NCI-H510A (cell line): ENCODE data around the gene FAM83C.
"Not testable (repeated sequence)": the region's sequence is repeated elsewhere in the genome, so short reads cannot be mapped to it uniquely, and the experiment has no call there.

Source experiments
- DNase-seq: peaks from one replicate; lab custom pipeline; 2025; lab: John Stamatoyannopoulos, UW

Gene FAM83C

DNA sequence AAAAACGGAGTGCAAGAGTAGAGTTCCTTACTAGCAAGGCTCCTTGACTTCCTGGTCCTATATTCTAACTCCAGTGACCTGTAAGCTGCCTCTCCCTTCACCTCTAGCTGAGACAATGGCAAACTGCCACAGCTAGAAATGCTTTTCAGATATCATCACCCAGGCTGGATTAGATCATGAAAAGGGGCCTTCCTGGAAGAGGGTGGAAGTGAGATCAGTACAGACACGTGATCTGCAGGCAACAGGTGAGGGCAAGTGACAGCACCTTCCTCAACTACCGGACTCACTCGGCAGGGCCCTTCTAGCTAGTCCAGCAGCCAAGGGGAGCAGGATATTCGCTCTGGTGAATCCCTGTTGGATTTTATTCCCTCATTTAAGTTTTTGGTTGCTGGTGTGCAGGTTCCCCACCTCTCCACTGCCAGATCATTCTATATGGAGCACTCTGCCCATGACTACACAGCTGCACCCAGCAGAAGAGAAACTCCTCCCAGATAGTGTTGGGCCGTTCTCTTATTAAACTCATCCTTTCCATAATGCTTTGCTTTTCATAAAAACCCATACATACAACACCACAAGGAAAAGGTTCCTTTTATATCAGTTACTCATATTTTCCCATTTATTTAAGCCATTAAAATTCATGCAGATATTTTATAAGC is 26.4 kb upstream of the FAM83C start:
- DNase-seq = peak; percentile 27

- no peak for DNase-seq
Measured at GRCh38 chr20:35317416-35318210, 25.4 kb upstream of the FAM83C start.

GRCh38 chr20:35316086-35316485 is 23.9 kb upstream of the FAM83C start:
- no peak for DNase-seq

GRCh38 chr20:35315632-35316020 is 23.4 kb upstream of the FAM83C start:
- not testable (repeated sequence) for DNase-seq

GRCh38 chr20:35314816-35315631 is 22.8 kb upstream of the FAM83C start:
- DNase-seq = no peak

- no peak for DNase-seq
Measured at GRCh38 chr20:35312318-35312717, 20.1 kb upstream of the FAM83C start.

DNA sequence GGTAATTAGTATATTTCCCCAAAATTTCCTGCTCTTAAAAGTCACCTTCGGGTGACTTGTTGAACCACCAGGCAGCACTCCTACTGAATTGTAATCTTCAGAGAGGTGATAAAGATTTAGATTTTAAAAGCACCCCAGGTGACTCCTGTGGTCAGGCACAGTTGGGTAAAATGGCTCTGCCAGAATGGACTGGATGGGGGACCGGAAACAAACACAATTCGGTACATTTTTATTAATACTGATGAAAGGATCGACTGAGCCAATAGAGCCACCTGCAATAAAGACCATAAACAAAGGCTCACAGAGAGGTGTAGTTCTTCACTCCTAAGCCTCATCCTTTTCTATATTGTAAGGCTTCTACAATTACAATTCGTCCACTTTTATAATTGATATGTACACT is 19.6 kb upstream of the FAM83C start:
- DNase-seq = no peak

GRCh38 chr20:35311409-35311808 is 19.2 kb upstream of the FAM83C start:
- DNase-seq = no peak

DNA sequence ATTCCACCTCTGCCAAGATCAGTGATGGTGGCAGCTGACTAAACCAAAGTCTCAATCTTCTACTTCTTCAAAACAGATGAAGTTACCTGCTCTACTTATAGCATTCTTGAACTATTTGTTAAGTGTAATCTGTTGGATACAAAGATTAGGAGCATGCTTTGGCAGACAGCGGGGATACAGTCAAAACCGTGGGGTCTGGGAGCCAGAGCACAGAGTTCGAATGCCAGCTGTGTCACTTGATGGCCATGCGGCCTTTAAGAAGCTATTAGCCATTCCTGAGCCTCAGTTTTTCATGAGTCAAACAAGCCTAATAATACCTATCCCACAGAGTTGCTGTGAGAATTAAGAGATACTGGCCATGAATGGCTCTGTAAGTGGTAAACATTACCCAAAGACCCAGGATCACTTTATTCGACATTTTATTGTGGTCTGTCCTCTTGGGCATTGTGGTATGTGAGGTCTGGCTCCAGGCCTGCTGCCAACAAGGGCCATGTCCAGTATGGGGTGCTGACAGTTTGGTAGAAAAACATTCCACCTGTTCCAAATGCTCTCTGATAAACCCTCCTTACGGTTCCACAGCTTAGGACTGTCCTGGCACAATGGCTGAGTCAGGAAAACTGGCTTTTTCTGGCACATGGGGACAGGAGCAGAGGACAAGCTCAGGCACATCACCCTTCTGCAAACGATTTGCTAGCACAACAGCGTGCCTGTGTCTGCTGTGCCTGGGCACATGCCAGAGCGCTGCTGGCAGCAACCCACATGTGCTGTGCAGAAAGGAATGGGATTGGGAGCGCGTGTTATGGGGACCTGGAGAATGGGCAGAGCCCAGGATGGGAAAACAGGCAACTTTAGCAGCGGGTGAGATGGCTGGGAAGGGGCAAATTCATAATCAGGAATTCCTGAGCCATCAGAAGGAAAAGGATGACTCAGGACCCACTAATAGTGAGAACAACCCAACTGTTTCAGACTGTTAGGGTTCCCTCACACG is 15.7 kb upstream of the FAM83C start:
- no peak for DNase-seq

DNA sequence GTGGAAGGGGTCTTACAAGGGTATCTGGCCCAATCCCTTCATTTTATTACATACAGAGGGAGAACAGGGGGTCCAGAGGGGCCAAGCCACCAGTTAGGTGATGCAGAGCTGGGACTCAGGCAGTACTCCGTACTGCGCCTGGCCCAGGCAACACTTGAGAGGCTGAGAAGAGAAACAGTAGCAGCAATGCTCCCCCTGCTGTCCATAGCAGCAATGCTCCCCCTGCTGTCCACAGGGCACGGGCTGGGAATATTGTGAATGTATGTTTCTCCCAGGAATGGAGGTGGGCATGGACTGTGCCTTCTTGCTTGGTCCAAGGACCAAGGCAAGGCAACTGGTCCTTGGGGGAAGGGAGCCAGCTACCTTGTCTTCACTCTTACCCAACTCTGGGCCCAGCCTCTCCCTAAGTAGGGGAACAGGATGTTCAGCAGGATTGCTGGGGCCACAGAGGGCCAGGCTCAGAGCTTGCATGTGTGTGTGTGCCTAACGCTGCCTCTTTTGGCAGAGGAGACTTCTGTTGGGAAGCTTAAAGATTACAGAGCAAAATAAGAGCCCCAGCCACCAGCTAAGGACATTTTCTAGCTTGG is 14.8 kb upstream of the FAM83C start:
- peak; percentile 63 for DNase-seq

DNA sequence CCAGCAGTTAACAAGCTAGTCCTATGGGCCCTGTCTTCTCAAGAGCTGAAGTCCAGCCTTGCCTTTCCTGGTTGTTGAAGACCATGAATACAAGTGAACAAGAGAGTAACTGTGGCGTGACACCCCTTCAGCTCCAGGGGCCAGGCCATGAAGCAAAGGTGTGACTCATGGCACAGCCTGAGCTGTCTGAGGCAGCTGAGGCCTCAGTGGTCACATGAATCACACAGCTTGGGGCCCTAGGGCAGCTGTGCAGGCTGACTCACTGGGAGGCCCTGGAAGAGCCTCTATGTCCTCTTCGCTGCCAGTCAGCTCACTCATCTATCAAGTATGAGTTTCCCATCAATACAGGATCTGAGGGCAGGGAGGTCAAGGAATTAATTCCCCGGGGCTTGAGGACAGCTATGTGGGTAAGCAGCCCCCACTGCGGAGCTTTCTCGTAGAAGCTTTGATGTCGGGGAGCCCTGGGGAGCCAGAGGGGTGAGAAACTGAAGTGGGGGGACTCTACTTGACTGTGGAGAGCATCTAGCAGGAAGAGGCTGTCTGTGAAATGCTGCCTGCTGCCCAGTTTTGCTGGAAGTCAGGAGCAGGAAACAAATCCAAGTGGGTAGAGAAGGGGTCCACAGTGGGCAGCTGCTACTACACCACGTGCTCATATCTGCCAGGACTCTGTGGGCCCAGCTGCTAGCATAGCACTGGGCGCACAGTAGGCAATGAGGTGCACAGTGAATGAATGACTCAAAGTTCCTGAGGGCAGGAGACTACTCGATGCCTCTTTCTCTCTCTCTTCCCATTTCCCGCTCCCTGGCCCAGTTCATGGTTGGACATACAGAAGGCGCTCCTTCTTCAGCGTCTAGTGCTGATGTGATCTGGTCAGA is 13.7 kb upstream of the FAM83C start:
- no peak for DNase-seq

GRCh38 chr20:35304956-35305355 is 12.7 kb upstream of the FAM83C start:
- DNase-seq = no peak

DNA sequence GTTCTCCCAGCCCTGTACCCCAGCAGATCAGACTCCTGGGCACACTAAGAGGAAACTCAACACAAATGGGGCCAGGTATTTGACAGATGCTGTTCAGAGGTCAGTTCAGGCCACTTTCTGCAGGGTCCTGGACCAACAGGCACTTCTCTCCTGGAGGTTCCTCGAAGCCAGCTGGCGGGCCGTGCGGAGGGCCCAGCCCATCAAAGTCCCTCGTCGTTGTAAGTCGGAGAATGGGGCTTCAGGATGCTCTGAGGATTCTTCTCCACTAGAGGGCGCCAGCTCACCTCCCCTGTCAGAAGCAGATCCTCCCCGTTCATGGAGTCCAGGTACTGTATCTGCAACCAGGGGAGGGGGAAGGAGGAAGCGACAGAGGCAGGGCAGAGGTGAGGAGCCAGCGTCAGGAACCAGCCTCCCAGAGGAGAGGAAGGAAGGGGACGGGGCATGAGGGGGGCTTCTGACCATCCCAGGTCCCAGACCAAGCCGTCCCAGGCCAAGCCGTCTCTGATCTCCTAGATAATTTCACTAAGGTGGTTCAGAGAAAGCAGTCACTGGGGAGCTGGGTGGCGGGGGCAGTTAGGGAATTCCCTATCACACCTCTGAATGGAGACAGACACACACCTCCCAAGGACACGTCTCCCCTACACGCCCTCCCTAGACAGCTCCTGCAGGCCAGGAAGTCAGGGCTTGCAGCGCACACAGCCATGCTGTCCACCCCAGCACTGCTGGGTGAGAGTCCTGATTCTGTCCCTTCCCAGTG is 11.7 kb upstream of the FAM83C start:
- DNase-seq = peak; percentile 80

- no peak for DNase-seq
Measured at GRCh38 chr20:35303382-35303734, 11.1 kb upstream of the FAM83C start.

GRCh38 chr20:35302421-35303335 is 10.5 kb upstream of the FAM83C start:
- no peak for DNase-seq

- no peak for DNase-seq
Measured at GRCh38 chr20:35301426-35301825, 9.2 kb upstream of the FAM83C start.

DNA sequence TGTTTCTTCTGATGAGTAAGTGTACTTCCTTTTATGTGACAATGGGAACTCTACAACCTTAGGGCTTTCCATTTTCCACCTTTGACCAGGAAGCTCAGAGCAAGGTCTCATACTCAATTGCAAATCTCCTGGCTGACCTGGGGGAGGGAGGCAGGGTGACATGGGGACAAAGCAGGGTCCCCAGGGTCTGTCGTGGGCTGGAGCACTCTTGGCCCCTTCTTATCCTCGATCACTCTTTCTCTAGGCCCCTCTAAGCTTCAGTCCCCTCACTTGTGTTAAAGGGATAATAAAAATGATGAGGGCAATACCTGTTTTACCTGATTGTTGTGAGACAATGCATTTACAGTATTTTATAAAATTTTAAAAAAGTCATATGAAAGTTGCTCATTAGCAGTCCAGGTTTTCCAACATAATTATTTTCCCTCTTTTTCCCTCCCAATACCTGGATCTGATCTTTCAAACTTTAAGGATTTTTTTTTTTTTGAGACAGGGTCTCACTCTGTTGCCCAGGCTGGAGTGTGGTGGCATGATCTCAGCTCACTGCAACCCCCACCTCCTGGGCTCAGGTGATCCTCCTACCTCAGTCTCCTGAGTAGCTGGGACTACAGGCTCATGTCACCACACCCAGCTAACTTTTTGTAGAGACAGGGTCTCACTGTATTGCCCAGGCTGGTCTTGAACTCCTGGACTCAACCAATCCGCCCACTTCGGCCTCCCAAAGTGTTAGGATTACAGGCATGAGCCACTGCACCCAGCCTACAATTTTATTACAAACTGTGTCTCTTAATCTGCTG is 8.4 kb upstream of the FAM83C start:
- no peak for DNase-seq

DNA sequence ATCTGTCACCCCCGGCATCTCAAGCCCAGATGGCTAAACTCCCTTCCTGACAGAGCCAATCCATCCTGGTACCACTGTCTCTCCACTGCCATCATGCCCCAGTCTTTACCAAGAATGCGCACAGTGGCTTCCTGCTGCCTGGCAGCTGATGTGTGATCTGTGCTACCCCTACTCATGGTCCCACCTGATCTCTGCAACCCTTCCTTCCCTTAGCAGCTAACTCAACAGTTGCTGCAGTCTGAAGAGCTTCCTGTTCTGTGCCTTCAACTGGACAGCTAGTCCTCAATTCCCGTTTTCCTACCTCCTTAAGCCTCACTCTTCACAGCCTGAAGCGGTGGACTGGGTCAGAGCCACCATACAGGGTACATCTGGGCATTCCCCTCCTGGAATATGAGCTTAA is 7.6 kb upstream of the FAM83C start:
- DNase-seq = no peak
